K562 (cell line): ENCODE results near the gene NTRK2. TPM values are rescaled to one million over a fixed set of nuclear protein-coding genes. Genes with fewer than 3 reads are reported as not detected.

Experiments used
- ATAC-seq: fragments of 200-7000 bp; cut with Tn5 transposase; 3 replicates; pipeline ENCODE4 v1.9.1; 2020; ENCODE audit warnings: moderate library complexity
- BruUV-seq: library from RNA; stranded (reverse); fragments of 400-500 nt; replicated peaks from 2 replicates; lab custom pipeline; 2021; lab: Mats Ljungman, UMichigan
- CTCF ChIA-PET: fragments of 300-600 bp; formaldehyde crosslinking; extraction: SDS; loops from one replicate; lab custom pipeline; 2021; ENCODE audit warnings: low intra/inter-chr PET ratio; lab: Yijun Ruan, JAX
- POLR2A ChIA-PET: fragments of 300-600, 350-650 bp; sonication (Branson Sonifier 250); formaldehyde crosslinking; extraction: SDS; loops from one replicate; lab custom pipeline; 2021; ENCODE audit warnings: antibody characterized with exemption, inconsistent platforms; lab: Yijun Ruan, JAX
- DNase-seq, 4 experiments: peaks; one replicate each; pipeline versions ENCODE4 v3.0.0 to v3.0.0-alpha.2; 2011 to 2018; ENCODE audit warnings: low spot score in 3 of 4, mixed read lengths in 3 of 4; ENCODE audit errors: extremely low read depth in 1 of 4
- FAIRE-seq: peaks from 2 replicates; lab custom pipeline; 2011; peaks lifted over from hg19 to GRCh38; lab: Jason Lieb, UNC
- H2AFZ ChIP-seq: 2 replicates; pipeline ENCODE4 v1.6.0; 2011; ENCODE audit warnings: low read depth, low read length, control low read depth, inconsistent platforms
- H3K27ac ChIP-seq: fragments of 200-600 bp; 3 replicates; pipeline ENCODE4 v1.8.0; 2011; ENCODE audit warnings: low read depth, mild to moderate bottlenecking, control low read depth, inconsistent platforms, low read length, moderate library complexity, mixed read lengths; ENCODE audit errors: extremely low read depth
- H3K27me3 ChIP-seq, 2 experiments: fragments of 300-600 bp in 1 of 2; 2 replicates in 1 of 2; 3 replicates in 1 of 2; pipeline versions ENCODE4 v1.6.0 to v1.8.0; 2011; ENCODE audit warnings: inconsistent platforms in 2 of 2, low read length in 2 of 2, mild to moderate bottlenecking in 1 of 2, mixed read lengths in 1 of 2, moderate library complexity in 1 of 2; ENCODE audit not compliant: control insufficient read depth in 2 of 2, insufficient read depth in 2 of 2
- H3K36me3 ChIP-seq: fragments of 300-600 bp; 3 replicates; pipeline ENCODE4 v1.8.0; 2011; ENCODE audit warnings: mild to moderate bottlenecking, low read length, inconsistent platforms; ENCODE audit not compliant: control insufficient read depth, insufficient read depth
- H3K4me1 ChIP-seq, 2 experiments: fragments of 200-600 bp in 1 of 2; replicated peaks in 1 of 2; 2 replicates in 1 of 2; 3 replicates in 1 of 2; pipeline versions ENCODE4 v1.5.1 to v1.8.0; 2011; ENCODE audit warnings: inconsistent platforms in 2 of 2, low read length in 2 of 2, mild to moderate bottlenecking in 1 of 2, mixed read lengths in 1 of 2, moderate library complexity in 1 of 2; ENCODE audit not compliant: control insufficient read depth in 2 of 2, insufficient read depth in 2 of 2
- H3K4me2 ChIP-seq: 2 replicates; pipeline ENCODE4 v1.6.1; 2011; ENCODE audit warnings: low read length, control low read depth, inconsistent platforms, mixed read lengths; ENCODE audit not compliant: insufficient read depth
- H3K4me3 ChIP-seq: fragments of 200-600 bp; sonication (generic), shearing (Covaris generic); 2 replicates; pipeline ENCODE4 v1.5.1; 2016; ENCODE audit warnings: control low read depth, inconsistent platforms
- H3K79me2 ChIP-seq: fragments of 200-600 bp; 3 replicates; pipeline ENCODE4 v1.8.0; 2011; ENCODE audit warnings: low read length, inconsistent platforms; ENCODE audit not compliant: control insufficient read depth, insufficient read depth
- H3K9ac ChIP-seq, 2 experiments: 2 replicates each; pipeline versions ENCODE4 v1.6.0 to v1.6.1; 2011; ENCODE audit warnings: low read depth in 2 of 2, low read length in 2 of 2, control low read depth in 1 of 2, inconsistent platforms in 1 of 2, mild to moderate bottlenecking in 1 of 2, mixed read lengths in 1 of 2; ENCODE audit not compliant: insufficient read depth in 1 of 2
- H3K9me1 ChIP-seq: one replicate; pipeline ENCODE4 v1.6.0; 2011; ENCODE audit warnings: inconsistent platforms, mild to moderate bottlenecking, low read length, moderate library complexity; ENCODE audit not compliant: control insufficient read depth, insufficient read depth
- H3K9me3 ChIP-seq: replicated peaks from 2 replicates; pipeline ENCODE4 v1.5.1; 2011; ENCODE audit warnings: low read depth, low read length, inconsistent platforms; ENCODE audit not compliant: control insufficient read depth, insufficient read depth
- H4K20me1 ChIP-seq: replicated peaks from 2 replicates; pipeline ENCODE4 v1.6.1; 2011; ENCODE audit warnings: low read length, inconsistent platforms, mixed read lengths; ENCODE audit not compliant: control insufficient read depth, insufficient read depth
- BCOR ChIP-seq: fragments of 450-650 bp; IDR thresholded peaks from 2 replicates; pipeline ENCODE4 v1.6.1; 2016
- IRF1 ChIP-seq: sonication (generic); formaldehyde crosslinking; IDR thresholded peaks from 2 replicates; pipeline ENCODE4 v1.8.0; 2022; ENCODE audit warnings: missing genetic modification reagents, mild to moderate bottlenecking, borderline replicate concordance
- LARP7 ChIP-seq: fragments of 450-650 bp; IDR thresholded peaks from 2 replicates; pipeline ENCODE4 v1.6.1; 2016
- OTX1 ChIP-seq: fragments of 450-650 bp; formaldehyde crosslinking; IDR thresholded peaks from 2 replicates; pipeline ENCODE4 v1.4.0; 2022; ENCODE audit warnings: mild to moderate bottlenecking
- RB1 ChIP-seq: fragments of 450-650 bp; IDR thresholded peaks from 2 replicates; pipeline ENCODE4 v1.6.1; 2017; ENCODE audit warnings: low read depth, mild to moderate bottlenecking
- ZBTB7A ChIP-seq: IDR thresholded peaks from 2 replicates; pipeline ENCODE4 v1.6.1; 2011; ENCODE audit warnings: low read depth, mild to moderate bottlenecking, low read length, moderate library complexity, borderline replicate concordance; ENCODE audit not compliant: control insufficient read depth
- ZC3H4 ChIP-seq: sonication (generic); formaldehyde crosslinking; IDR thresholded peaks from 2 replicates; pipeline ENCODE4 v1.9.0; 2021; ENCODE audit warnings: missing genetic modification reagents, borderline replicate concordance
- WGBS: fragments of 100-300 bp; shearing (Covaris generic); methylation state at CpG from one replicate; pipeline ENCODE4 v1.1.6; 2016; ENCODE audit warnings: low coverage, mixed read lengths; ENCODE audit not compliant: insufficient coverage; ENCODE audit errors: missing lambda C conversion rate; 5-methylcytosine and 5-hydroxymethylcytosine counted together
- in situ Hi-C: fragments of 300-500 bp; cut with MboI; formaldehyde crosslinking; loops from 4 replicates; pipeline ENCODE4 v1.15.0; 2018; ENCODE audit warnings: inconsistent platforms, mixed read lengths
- intact Hi-C: fragments of 100-400 bp; cut with micrococcal nuclease; formaldehyde crosslinking; loops from 2 replicates; pipeline ENCODE4 v1.14.2; 2022
- polyA plus RNA-seq, 8 experiments: library from polyadenylated mRNA; depleted of rRNA in 4 of 8; stranded (reverse) in 5 of 8; unstranded in 3 of 8; fragments of >200 nt; fragmentation: Nextera tagmentation in 2 of 8; fragmentation: Illumina TruSeq in 1 of 8; extraction: Ambion mirVana in 2 of 8; extraction: Trizol in 1 of 8; gene quantifications; 2 replicates each; pipeline versions ENCODE4 v1.2.1 to v1.2.3, GENCODE V29; 2011 to 2014; ENCODE audit warnings: inconsistent platforms in 1 of 8, missing spikeins in 1 of 8
- total RNA-seq, 7 experiments: library from RNA; depleted of rRNA in 6 of 7; stranded (reverse); fragments of >200 nt in 6 of 7; fragmentation: Illumina TruSeq in 2 of 7; extraction: Trizol in 2 of 7; gene quantifications; 2 replicates each; pipeline versions ENCODE4 v1.2.1 to v1.2.3, GENCODE V29; 2011 to 2021; ENCODE audit warnings: low replicate concordance in 1 of 7

NTRK2 gene
- total and polyA plus RNA-seq, 9 of the 15 experiments (the other 6 are each of a cell fraction or from before 2014, with no cell fraction given): not detected

GRCh38 chr9:84893419-84894128 lies 224.0 kb downstream of the NTRK2 start:
- ChIA-PET POLR2A (no interaction called here), CTCF (no interaction called here)
- Histone ChIP-seq H3K9me1 (no peaks in the 10 kb centered on the region), H4K20me1 (no peaks in the 10 kb centered on the region), H2AFZ (no peak overlapping the region), H3K27me3 (no peaks in the 10 kb centered on the region), H3K36me3 (no peaks in the 10 kb centered on the region), H3K79me2 (no peaks in the 10 kb centered on the region), H3K4me1 (no peaks in the 10 kb centered on the region), H3K9ac (no peak overlapping the region), H3K9me3 (no peaks in the 10 kb centered on the region), H3K4me2 (no peak overlapping the region), H3K27ac (no peak overlapping the region), H3K4me3 (no peak overlapping the region)
- FAIRE-seq: no peak
- in situ Hi-C loops (no loop called here), intact Hi-C loops (no loop called here)
- no peak for TF ChIP-seq RB1
- ATAC-seq: no peak
- BruUV-seq: no TSS peak
- DNase-seq: no peak
- 0% methylated on average over 12 of the region's 13 CpGs for WGBS

GRCh38 chr9:84894859-84895258 lies 225.3 kb downstream of the NTRK2 start:
- DNase-seq: no peak
- H3K27me3 ChIP-seq: no peaks in the 10 kb centered on the region
- no peaks in the 10 kb centered on the region for H3K36me3 ChIP-seq
- H2AFZ ChIP-seq: no peak overlapping the region
- no TSS peak for BruUV-seq
- H3K9ac ChIP-seq: no peak overlapping the region
- ChIA-PET CTCF (no interaction called here), POLR2A (no interaction called here)
- intact Hi-C loops: no loop called here
- H3K4me1 ChIP-seq: no peaks in the 10 kb centered on the region
- no peak for FAIRE-seq
- H3K4me3 ChIP-seq: no peak overlapping the region
- H3K9me3 ChIP-seq: no peaks in the 10 kb centered on the region
- no peaks in the 10 kb centered on the region for H3K79me2 ChIP-seq
- H3K27ac ChIP-seq: no peak overlapping the region
- no peak overlapping the region for H3K4me2 ChIP-seq
- TF ChIP-seq OTX1 (CRISPR knock-in tag) (no peak), IRF1 (CRISPR knock-in tag) (no peak), LARP7 (no peak), BCOR (no peak), ZC3H4 (no peak), ZBTB7A (no peak)
- no peak for ATAC-seq
- 0% methylated on average over 2 of the region's 2 CpGs for WGBS
- H4K20me1 ChIP-seq: no peaks in the 10 kb centered on the region
- in situ Hi-C loops: no loop called here
- H3K9me1 ChIP-seq: no peaks in the 10 kb centered on the region
